Kidney capillary endothelial cell (primary cell): ENCODE measurements around the gene ZNF354B.

Source experiments
- DNase-seq: peaks from one replicate; pipeline ENCODE4 v3.0.0-alpha.2; 2018; ENCODE audit warnings: low spot score

ZNF354B gene

DNA sequence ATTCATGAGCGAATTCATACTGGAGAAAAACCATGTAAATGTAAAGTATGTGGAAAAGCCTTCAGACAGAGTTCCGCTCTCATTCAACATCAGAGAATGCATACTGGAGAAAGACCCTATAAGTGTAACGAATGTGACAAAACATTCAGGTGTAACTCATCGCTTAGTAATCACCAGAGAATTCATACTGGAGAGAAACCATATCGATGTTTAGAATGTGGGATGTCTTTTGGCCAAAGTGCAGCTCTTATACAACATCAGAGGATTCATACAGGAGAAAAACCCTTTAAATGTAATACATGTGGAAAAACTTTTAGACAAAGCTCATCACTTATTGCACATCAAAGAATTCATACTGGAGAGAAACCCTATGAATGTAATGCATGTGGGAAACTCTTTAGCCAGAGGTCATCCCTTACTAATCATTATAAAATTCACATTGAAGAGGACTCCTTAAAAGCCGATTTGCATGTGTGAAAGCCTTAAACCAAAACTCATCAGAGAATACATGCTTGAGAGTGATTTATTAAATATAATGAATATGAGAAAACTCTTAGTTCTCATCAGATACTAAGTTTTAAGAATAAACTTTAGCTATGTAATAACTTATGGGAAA is 24.2 kb downstream of the ZNF354B start:
- DNase-seq = no peak

DNA sequence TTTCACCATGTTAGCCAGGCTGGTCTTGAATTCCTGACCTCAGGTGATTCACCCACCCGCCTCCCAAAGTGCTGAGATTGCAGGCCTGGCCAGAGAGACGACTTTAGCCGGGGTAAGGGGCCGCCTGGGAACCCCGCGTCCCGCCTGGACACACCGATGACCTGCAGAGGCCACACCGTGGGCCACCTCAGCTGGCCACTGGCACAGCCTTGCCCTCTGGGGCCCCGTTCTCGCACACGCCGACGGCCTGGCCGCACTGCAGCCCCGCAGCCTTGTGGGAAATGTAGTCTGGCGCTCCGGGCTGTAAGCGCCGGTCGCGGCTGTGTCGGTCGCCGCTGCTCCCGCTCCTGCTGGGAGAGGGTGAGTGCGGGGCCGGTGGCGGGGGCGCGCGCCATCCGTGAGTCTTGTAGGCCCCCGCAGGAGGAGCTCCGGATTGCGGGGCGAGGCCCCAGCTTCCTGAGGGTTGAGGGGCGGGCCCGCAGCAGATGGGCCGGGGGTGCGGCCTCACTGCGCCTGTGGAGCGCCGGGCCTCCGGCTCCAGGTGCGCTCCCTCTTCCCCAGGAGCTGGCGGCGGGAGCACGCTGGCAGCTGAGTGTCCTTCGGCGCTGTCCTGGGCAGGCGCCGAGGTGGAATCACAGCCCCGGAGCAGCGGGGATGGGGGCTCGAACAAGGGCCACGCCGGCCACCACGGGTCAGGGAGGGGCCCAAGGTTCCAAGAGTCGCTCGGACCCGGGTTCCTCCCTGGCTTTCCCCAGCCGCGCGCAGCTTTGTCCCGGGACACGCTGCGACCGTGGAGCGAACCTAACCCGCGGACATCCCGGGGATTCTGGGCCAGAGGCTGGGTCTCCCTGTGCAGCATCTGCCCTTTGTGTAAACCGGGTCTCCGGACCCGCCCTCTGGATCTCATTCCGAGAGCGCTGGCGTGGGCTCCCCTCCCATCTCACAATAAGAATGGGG is 36.1 kb downstream of the ZNF354B start, which contains the start of gene ZFP2:
ZFP2 (plus strand) TSS at position 299 of the 957 bp plus-strand sequence. CDS start 35,401 bp downstream, outside the sequence.
- DNase-seq = peak; percentile 19

DNA sequence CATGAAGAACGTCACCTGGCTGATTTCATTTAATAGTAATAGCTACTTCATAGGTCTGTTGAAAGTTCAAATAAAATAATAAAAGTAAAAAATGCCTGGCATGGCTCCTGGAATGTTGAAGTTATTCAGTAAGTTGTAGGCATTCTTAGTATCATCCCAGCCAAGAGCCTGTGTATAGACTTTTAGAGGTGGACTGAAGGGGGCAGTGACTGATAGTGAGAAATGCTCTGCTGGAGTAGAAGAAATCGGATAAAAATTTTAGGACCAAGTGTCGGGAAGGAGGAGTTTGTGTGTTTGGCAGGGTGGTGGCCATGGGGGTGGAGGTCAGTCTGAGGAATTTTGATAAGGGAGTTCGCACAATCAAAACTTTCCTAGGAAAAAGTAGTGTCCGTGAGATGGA is 39.5 kb downstream of the ZNF354B start:
- DNase-seq = no peak

DNA sequence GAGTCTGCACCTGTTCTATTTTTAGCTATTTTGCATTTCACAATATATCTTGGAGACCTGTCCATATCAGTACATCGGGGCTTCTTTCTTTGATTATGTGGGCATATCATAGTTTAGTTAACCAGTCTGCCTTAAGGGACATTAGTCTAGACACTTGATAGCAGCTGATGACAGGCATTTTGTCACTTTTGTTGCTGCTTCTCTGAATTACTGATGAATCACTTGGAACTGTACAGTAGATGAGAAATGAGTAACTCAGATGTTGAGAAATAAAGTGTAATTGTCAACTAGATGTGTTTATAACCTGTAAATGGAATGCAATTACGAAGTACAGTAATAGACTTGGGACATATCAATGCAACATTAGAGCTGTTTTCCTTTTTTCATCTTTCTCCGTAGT is 43.1 kb downstream of the ZNF354B start:
- no peak for DNase-seq

DNA sequence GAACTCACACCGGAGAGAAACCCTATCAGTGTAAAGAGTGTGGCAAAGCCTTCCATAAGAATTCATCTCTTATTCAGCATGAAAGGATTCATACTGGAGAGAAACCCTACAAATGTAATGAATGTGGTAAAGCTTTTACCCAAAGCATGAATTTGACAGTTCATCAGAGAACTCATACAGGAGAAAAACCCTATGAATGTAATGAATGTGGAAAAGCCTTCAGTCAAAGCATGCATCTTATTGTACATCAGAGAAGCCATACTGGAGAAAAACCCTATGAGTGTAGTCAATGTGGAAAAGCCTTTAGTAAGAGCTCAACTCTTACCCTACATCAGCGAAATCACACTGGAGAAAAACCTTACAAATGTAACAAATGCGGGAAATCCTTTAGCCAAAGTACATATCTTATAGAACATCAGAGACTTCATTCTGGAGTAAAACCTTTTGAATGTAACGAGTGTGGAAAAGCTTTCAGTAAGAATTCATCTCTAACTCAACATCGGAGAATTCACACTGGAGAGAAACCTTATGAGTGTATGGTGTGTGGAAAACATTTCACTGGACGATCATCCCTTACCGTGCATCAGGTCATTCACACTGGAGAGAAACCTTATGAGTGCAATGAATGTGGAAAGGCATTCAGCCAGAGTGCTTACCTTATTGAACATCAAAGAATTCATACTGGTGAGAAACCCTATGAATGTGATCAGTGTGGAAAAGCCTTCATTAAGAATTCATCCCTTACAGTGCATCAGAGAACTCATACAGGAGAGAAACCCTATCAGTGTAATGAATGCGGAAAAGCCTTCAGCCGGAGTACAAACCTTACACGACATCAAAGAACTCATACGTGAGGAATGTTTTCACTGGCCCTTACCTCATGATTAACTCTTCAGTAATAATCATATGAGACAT is 72.3 kb downstream of the ZNF354B start:
- DNase-seq = no peak
